Measurements from ENCODE around the gene DONSON. TPM values are rescaled to one million over a fixed set of nuclear protein-coding genes. Genes with fewer than 3 reads are reported as not detected.

DONSON gene
- total and polyA plus RNA-seq, 2 of the 8 experiments (the other 6 are each of a cell fraction or from before 2014, with no cell fraction given), result 21.9 to 32.5 TPM

GRCh38 chr21:33544451-33545195 lies 43.9 kb downstream of the DONSON start:
- no peak for FAIRE-seq
- H4K20me1 ChIP-seq (replicated peaks in 1 of 2; ENCODE audit: control insufficient read depth in 1 of 2, insufficient read depth in 2 of 2, low read length in 2 of 2), result peaks cover 7 to 10% of the 10 kb centered on the region in 2 experiments
- H3K79me1 ChIP-seq (ENCODE audit: low read depth, low read length), result no peaks in the 10 kb centered on the region
- no peak overlapping the region for H3K14ac ChIP-seq (ENCODE audit: insufficient read length)
- peaks cover 54 to 89% of the 10 kb centered on the region in 2 experiments for H3K79me2 ChIP-seq (ENCODE audit: control insufficient read depth in 1 of 2, insufficient read depth in 2 of 2, low read length in 2 of 2)
- no peak overlapping the region for H3K23ac ChIP-seq (ENCODE audit: insufficient read length)
- H3K4me1 ChIP-seq (replicated peaks in 1 of 4; ENCODE audit: control insufficient read depth in 3 of 4, insufficient read depth in 4 of 4, low read length in 3 of 4), result peaks cover 0 to 2% (median 0%) of the 10 kb centered on the region in 4 experiments; a peak in 3 of 7 replicates
- DNase-seq (ENCODE audit: low read depth in 1 of 2, low spot score in 2 of 2), result no peak
- H3K27ac ChIP-seq (ENCODE audit: low read depth, low read length), result no peak overlapping the region
- WGBS, 2 experiments (ENCODE audit: extremely low coverage in 1 of 2, insufficient coverage in 1 of 2, insufficient read length in 1 of 2, insufficient replicate concordance in 2 of 2, low coverage in 1 of 2, low lambda C conversion rate in 2 of 2, missing lambda C conversion rate in 1 of 2), result 58% methylated on average over 8 of the region's 8 CpGs; no CpG with 5 or more reads in 1 of the 2 experiments
- H4K91ac ChIP-seq (replicated peaks; ENCODE audit: insufficient read length, low read length), result no peak overlapping the region
- H2BK20ac ChIP-seq (ENCODE audit: low read length), result no peak overlapping the region
- no peak overlapping the region for H3K56ac ChIP-seq (replicated peaks; ENCODE audit: insufficient read length, low read depth, low read length)
- H3K4ac ChIP-seq (replicated peaks; ENCODE audit: insufficient read length, low read depth, low read length), result no peak overlapping the region
- H3K9ac ChIP-seq (replicated peaks in 1 of 4; ENCODE audit: extremely low read depth in 1 of 4, low read depth in 3 of 4, low read length in 3 of 4), result peak overlapping the region in 2 of 4 experiments; percentile 42 to 73; a peak in 4 of 7 replicates
- H3K27me3 ChIP-seq (replicated peaks in 1 of 4; ENCODE audit: control insufficient read depth in 3 of 4, extremely low read depth in 1 of 4, insufficient read depth in 3 of 4, low read length in 3 of 4), result no peaks in the 10 kb centered on the region
- ChIA-PET POLR2A (ENCODE audit: partially characterized antibody) (interaction anchor here (0.8 to 6.3 kb wide), 10 partner anchors 7 to 53 kb away, joined by 3 to 64 read pairs (median 4); partner anchors contain the start of gene DNAJC28), CTCF (ENCODE audit: partially characterized antibody) (no interaction called here)
- no peak overlapping the region for H2BK12ac ChIP-seq (ENCODE audit: low read depth, low read length)
- no peaks in the 10 kb centered on the region for H3K9me3 ChIP-seq (ENCODE audit: insufficient read depth in 2 of 2, low read depth in 1 of 2, low read length in 1 of 2)
- H4K8ac ChIP-seq (ENCODE audit: extremely low read depth, insufficient read depth, low read length), result no peak overlapping the region
- H2AK5ac ChIP-seq (ENCODE audit: low read depth, low read length), result no peak overlapping the region
- H2BK15ac ChIP-seq (ENCODE audit: low read length), result no peak overlapping the region
- no peak overlapping the region for H2BK5ac ChIP-seq (ENCODE audit: low read depth, low read length)
- H3K23me2 ChIP-seq (ENCODE audit: low read depth, low read length), result peaks cover 10% of the 10 kb centered on the region
- no peak overlapping the region for H2BK120ac ChIP-seq (replicated peaks; ENCODE audit: low read depth, low read length)
- H3K18ac ChIP-seq (ENCODE audit: extremely low read depth, low read length), result no peak overlapping the region
- H4K5ac ChIP-seq (ENCODE audit: insufficient read length, low read depth, low read length), result no peak overlapping the region
- peak overlapping the region; percentile 76 to 79 for H3K4me2 ChIP-seq (ENCODE audit: insufficient read depth in 1 of 2, low read depth in 2 of 2, low read length in 2 of 2)
- H3K4me3 ChIP-seq (ENCODE audit: extremely low read depth in 1 of 4, insufficient read depth in 2 of 4, low read depth in 3 of 4, low read length in 4 of 4), result peak overlapping the region; percentile 91 to 99 (median 95)
- peaks cover 3 to 46% (median 11%) of the 10 kb centered on the region in 4 experiments for H3K36me3 ChIP-seq (ENCODE audit: control insufficient read depth in 2 of 4, insufficient read depth in 4 of 4, low read length in 3 of 4)
- no peak overlapping the region for H2AFZ ChIP-seq (ENCODE audit: low read length)
- TF ChIP-seq RFX5 (IDR thresholded peaks at IDR 0.05; ENCODE audit: borderline replicate concordance, low read depth, low read length), result no peak
- no peak for TF ChIP-seq NANOG (IDR thresholded peaks at IDR 0.05; ENCODE audit: insufficient read depth, low read depth, low read length, poor library complexity, severe bottlenecking)
- TF ChIP-seq MAFK (IDR thresholded peaks at IDR 0.05; ENCODE audit: low read depth, low read length), result no peak
- no peak for TF ChIP-seq CREB1 (IDR thresholded peaks at IDR 0.05)
- TF ChIP-seq KDM5A (IDR thresholded peaks at IDR 0.05; ENCODE audit: low read length), result no peak
- TF ChIP-seq GTF2F1 (IDR thresholded peaks at IDR 0.05; ENCODE audit: borderline replicate concordance, low read depth, low read length), result no peak
- no peak for TF ChIP-seq CTBP2 (IDR thresholded peaks at IDR 0.05; ENCODE audit: borderline replicate concordance, insufficient read depth, insufficient read length, low read length)
- no peak for TF ChIP-seq EGR1 (IDR thresholded peaks at IDR 0.05; ENCODE audit: borderline replicate concordance, low read depth, low read length)
- TF ChIP-seq RNF2 (IDR thresholded peaks at IDR 0.05; ENCODE audit: borderline replicate concordance, low read depth, low read length, missing control alignments, poor library complexity, severe bottlenecking), result no peak
- no peak for TF ChIP-seq PHF8 (conservative IDR thresholded peaks at IDR 0.05; ENCODE audit: low read depth, low read length)
- no peak for TF ChIP-seq SAP30 (IDR thresholded peaks at IDR 0.05; ENCODE audit: insufficient read depth, insufficient replicate concordance, low read length)
